Measurements from ENCODE around the gene CFHR4. TPM values are rescaled to one million over a fixed set of nuclear protein-coding genes. Genes with fewer than 3 reads are reported as not detected.

CFHR4 gene
- total and polyA plus RNA-seq, 2 donors (not counting 3 experiments of a cell fraction or from before 2014, with no cell fraction given): not detected

- dilution Hi-C loops (cut with MboI; ENCODE audit: extremely low pct_ligation_motif_present, low sequenced_read_pairs) (no loop called here), intact Hi-C loops (cut with micrococcal nuclease) (no loop called here)
- FAIRE-seq (no peak), DNase-seq (ENCODE audit: low read depth, low spot score) (no peak)
- Histone ChIP-seq H3K27me3 (ENCODE audit: control insufficient read depth in 2 of 2, insufficient read depth in 2 of 2, low read length in 2 of 2) (no peaks in the 10 kb centered on the region), H3K79me2 (ENCODE audit: control insufficient read depth, insufficient read depth, low read length) (no peaks in the 10 kb centered on the region), H3K9me3 (replicated peaks; ENCODE audit: control insufficient read depth, insufficient read depth, low read length) (no peaks in the 10 kb centered on the region), H3K4me1 (ENCODE audit: control insufficient read depth, extremely low read depth, insufficient read depth, low read length) (no peaks in the 10 kb centered on the region), H3K4me3 (replicated peaks in 1 of 3; ENCODE audit: insufficient read depth in 1 of 3, low read depth in 1 of 3, low read length in 3 of 3) (no peak overlapping the region), H4K20me1 (replicated peaks; ENCODE audit: control insufficient read depth, extremely low read depth, insufficient read depth, low read length) (no peaks in the 10 kb centered on the region), H3K9ac (replicated peaks; ENCODE audit: extremely low read depth, insufficient read depth, low read length) (no peak overlapping the region), H3K4me2 (ENCODE audit: insufficient read depth, low read length) (no peak overlapping the region), H2AFZ (ENCODE audit: low read depth, low read length) (no peak overlapping the region), H3K36me3 (ENCODE audit: control insufficient read depth in 2 of 2, extremely low read depth in 1 of 2, insufficient read depth in 2 of 2, low read length in 2 of 2) (no peaks in the 10 kb centered on the region), H3K27ac (ENCODE audit: insufficient read depth, low read depth, low read length) (no peak overlapping the region), H3K9me1 (replicated peaks; ENCODE audit: control insufficient read depth, extremely low read depth, insufficient read depth, low read length) (no peaks in the 10 kb centered on the region)
- ChIA-PET POLR2A (no interaction called here), CTCF (no interaction called here)
- BruUV-seq (replicated peaks): no TSS peak
- TF ChIP-seq JUN (IDR thresholded peaks at IDR 0.05; ENCODE audit: borderline replicate concordance, insufficient read depth, insufficient read length, low read depth) (no peak), EZH2 (IDR thresholded peaks at IDR 0.05; ENCODE audit: borderline replicate concordance, low read depth, low read length, severe bottlenecking) (no peak), FOS (IDR thresholded peaks at IDR 0.05; ENCODE audit: borderline replicate concordance, insufficient read depth, low read length) (no peak), CTCF (IDR thresholded peaks at IDR 0.05; ENCODE audit: extremely low read depth in 1 of 2, insufficient read depth in 1 of 2, low read depth in 1 of 2, low read length in 2 of 2) (no peak), GATA2 (IDR thresholded peaks at IDR 0.05; ENCODE audit: insufficient read depth, insufficient read length, low read depth, low read length) (no peak), POLR2AphosphoS5 (IDR thresholded peaks at IDR 0.05; ENCODE audit: insufficient read depth, low read depth, low read length) (no peak), MYC (IDR thresholded peaks at IDR 0.05; ENCODE audit: low read depth, low read length) (no peak), MAX (IDR thresholded peaks at IDR 0.05; ENCODE audit: insufficient read depth, insufficient read length) (no peak), POLR2A (IDR thresholded peaks at IDR 0.05; ENCODE audit: low read depth, low read length) (no peak)
These were observed 31.8 kb upstream of the CFHR4 start for GRCh38 chr1:196856053-196856452.
